ENCODE measurements around the gene TGFA. TPM values are rescaled to one million over a fixed set of nuclear protein-coding genes. Genes with fewer than 3 reads are reported as not detected.

The TGFA gene
- total and polyA plus RNA-seq, 7 donors = 0.33 to 12.7 (median 3.1) TPM; not detected in 1

GRCh38 chr2:70504750-70505149, 48.9 kb downstream of the TGFA start:
- H3K4me3 ChIP-seq = no peak overlapping the region
- no peaks in the 10 kb centered on the region for H3K4me1 ChIP-seq
- no peaks in the 10 kb centered on the region for H3K27me3 ChIP-seq
- H3K27ac ChIP-seq = no peak overlapping the region
- TF ChIP-seq EP300 (IDR thresholded peaks at IDR 0.05) = no peak
- TF ChIP-seq CTCF (IDR thresholded peaks at IDR 0.05) = no peak
- no peak for TF ChIP-seq POLR2AphosphoS5 (IDR thresholded peaks at IDR 0.05)
- no peak for TF ChIP-seq POLR2A (IDR thresholded peaks at IDR 0.05)
- H3K36me3 ChIP-seq = no peaks in the 10 kb centered on the region
- DNase-seq = no peak
- intact Hi-C loops (cut with DNase I) = no loop called here
- no peaks in the 10 kb centered on the region for H3K9me3 ChIP-seq

- intact Hi-C loops (cut with DNase I) = no loop called here
- Histone ChIP-seq H3K27me3 (no peaks in the 10 kb centered on the region), H3K4me1 (no peaks in the 10 kb centered on the region), H3K4me3 (no peak overlapping the region), H3K27ac (no peak overlapping the region), H3K36me3 (no peaks in the 10 kb centered on the region), H3K9me3 (no peaks in the 10 kb centered on the region)
- no peak for DNase-seq
- 32 to 78% methylated on average over 4 of the region's 4 CpGs for WGBS, 2 donors
- TF ChIP-seq POLR2AphosphoS5 (IDR thresholded peaks at IDR 0.05) (no peak), POLR2A (IDR thresholded peaks at IDR 0.05) (no peak), CTCF (IDR thresholded peaks at IDR 0.05) (no peak), EP300 (IDR thresholded peaks at IDR 0.05) (no peak)
These were observed 49.7 kb downstream of the TGFA start for GRCh38 chr2:70503896-70504295.

GRCh38 chr2:70501728-70502127, 51.9 kb downstream of the TGFA start:
- intact Hi-C loops (cut with DNase I) = no loop called here
- Histone ChIP-seq H3K27me3 (no peaks in the 10 kb centered on the region), H3K9me3 (no peaks in the 10 kb centered on the region), H3K4me1 (no peaks in the 10 kb centered on the region), H3K36me3 (no peaks in the 10 kb centered on the region), H3K27ac (no peak overlapping the region), H3K4me3 (no peak overlapping the region)
- TF ChIP-seq POLR2AphosphoS5 (IDR thresholded peaks at IDR 0.05) (no peak), POLR2A (IDR thresholded peaks at IDR 0.05) (no peak), EP300 (IDR thresholded peaks at IDR 0.05) (no peak), CTCF (IDR thresholded peaks at IDR 0.05) (no peak)
- no peak for DNase-seq
- WGBS, 2 donors = 75 to 86% methylated on average over 4 of the region's 4 CpGs

- no peaks in the 10 kb centered on the region for H3K27me3 ChIP-seq
- no peaks in the 10 kb centered on the region for H3K9me3 ChIP-seq
- intact Hi-C loops (cut with DNase I) = no loop called here
- no peaks in the 10 kb centered on the region for H3K4me1 ChIP-seq
- H3K27ac ChIP-seq = no peak overlapping the region
- WGBS, 2 donors = 93 to 99% methylated on average over 1 of the region's 1 CpG
- DNase-seq = no peak
- H3K4me3 ChIP-seq = no peak overlapping the region
- no peak for TF ChIP-seq EP300 (IDR thresholded peaks at IDR 0.05)
- no peak for TF ChIP-seq CTCF (IDR thresholded peaks at IDR 0.05)
- TF ChIP-seq POLR2AphosphoS5 (IDR thresholded peaks at IDR 0.05) = no peak
- TF ChIP-seq POLR2A (IDR thresholded peaks at IDR 0.05) = no peak
- H3K36me3 ChIP-seq = no peaks in the 10 kb centered on the region
These were observed 52.4 kb downstream of the TGFA start for GRCh38 chr2:70501215-70501614.

- no peak for DNase-seq
- Histone ChIP-seq H3K4me3 (no peak overlapping the region), H3K27me3 (no peaks in the 10 kb centered on the region), H3K4me1 (no peaks in the 10 kb centered on the region), H3K9me3 (no peaks in the 10 kb centered on the region), H3K36me3 (no peaks in the 10 kb centered on the region), H3K27ac (no peak overlapping the region)
- TF ChIP-seq EP300 (IDR thresholded peaks at IDR 0.05) (no peak), POLR2AphosphoS5 (IDR thresholded peaks at IDR 0.05) (no peak), POLR2A (IDR thresholded peaks at IDR 0.05) (no peak), CTCF (IDR thresholded peaks at IDR 0.05) (no peak)
- 94 to 97% methylated on average over 7 of the region's 7 CpGs for WGBS, 2 donors
- intact Hi-C loops (cut with DNase I) = no loop called here
These were observed 54.4 kb downstream of the TGFA start for GRCh38 chr2:70499253-70499652.
